GM20431 (cell line): Measurements from ENCODE around the gene ANKRD2.
"Not testable (repeated sequence)": the region's sequence is repeated elsewhere in the genome, so short reads cannot be mapped to it uniquely, and the experiment has no call there.

ENCODE experiments used
- in situ Hi-C: fragments of 300-500 bp; cut with MseI, MboI; formaldehyde crosslinking; loops from one replicate; pipeline ENCODE4 v1.15.0; 2020; ENCODE audit warnings: low sequenced_read_pairs; ENCODE audit not compliant: unreplicated experiment

The ANKRD2 gene

DNA sequence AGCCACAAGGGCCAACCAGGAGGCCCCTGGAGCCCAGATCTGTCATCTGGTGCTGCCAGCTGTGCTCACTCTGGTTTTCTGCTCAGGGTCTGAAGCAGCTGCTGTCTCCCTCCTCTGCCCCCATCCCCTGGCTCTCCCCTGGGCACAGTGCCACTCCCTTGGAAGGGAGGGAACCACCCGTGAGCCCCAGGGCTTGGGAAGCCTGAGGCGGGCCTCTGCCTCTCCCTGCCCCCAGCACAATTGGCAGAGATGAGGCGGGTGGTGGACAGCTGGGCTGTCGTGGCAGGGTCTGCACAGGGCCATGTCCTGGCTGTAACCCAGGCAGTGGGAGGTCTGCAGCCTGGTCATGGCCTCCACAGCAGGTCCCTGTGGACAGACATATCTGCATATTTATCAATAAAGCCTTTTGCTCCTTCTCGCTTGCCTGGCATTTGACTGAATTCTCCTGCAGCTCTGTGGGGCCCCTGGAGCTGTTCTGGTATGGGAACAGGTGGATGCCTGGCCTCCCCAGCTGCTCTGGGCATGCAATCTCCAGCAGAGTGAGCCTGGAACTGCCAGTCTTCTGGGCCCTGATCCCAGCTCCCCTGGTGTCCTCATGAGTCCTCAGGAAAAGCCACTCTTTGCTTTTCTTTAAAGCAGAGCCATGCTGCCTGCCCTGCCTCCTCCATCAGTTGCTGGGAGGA, 1.6 kb upstream of the ANKRD2 start:
- in situ Hi-C loops: no loop called here

DNA sequence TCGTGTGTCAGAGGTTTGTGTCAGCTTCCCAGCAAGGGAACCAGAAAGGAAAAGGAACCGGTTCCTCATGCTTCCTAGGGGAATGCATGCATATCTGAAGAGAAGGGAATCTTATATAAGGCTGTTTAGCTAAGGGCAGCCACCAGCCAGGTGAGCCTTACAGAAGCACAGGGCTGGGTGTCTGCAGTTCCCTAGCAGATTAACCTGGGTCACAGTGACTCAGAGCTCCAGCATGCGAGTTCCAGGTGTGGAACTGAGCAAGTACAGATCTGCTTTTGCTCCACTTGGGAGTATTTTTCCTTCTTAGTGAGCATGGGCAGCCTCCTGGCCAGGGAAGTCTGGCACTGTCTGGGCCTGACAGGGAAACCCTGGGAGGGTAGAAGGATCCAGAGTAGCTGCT, 957 bp upstream of the ANKRD2 start:
- in situ Hi-C loops: no loop called here

DNA sequence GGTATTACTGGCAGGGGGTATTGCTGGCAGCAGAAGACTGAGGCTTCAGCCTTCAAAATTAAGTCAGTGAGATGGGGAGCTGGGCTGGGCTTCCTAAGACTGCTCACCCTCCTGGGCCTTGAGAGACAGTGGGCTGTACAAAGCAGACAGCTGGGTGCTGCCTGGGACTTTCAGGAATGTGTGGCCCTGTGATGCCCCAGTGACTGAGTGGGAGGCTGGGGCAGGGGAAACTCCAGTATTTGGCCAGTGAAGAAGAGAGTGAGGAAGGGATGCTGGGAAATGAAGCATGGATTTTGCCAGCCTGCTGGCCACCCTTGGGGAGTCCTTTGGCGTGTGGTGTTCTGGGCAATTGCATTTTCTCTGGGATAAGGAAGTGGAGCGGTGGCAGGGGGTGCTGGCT, 442 bp downstream of the ANKRD2 start:
- in situ Hi-C loops: no loop called here

DNA sequence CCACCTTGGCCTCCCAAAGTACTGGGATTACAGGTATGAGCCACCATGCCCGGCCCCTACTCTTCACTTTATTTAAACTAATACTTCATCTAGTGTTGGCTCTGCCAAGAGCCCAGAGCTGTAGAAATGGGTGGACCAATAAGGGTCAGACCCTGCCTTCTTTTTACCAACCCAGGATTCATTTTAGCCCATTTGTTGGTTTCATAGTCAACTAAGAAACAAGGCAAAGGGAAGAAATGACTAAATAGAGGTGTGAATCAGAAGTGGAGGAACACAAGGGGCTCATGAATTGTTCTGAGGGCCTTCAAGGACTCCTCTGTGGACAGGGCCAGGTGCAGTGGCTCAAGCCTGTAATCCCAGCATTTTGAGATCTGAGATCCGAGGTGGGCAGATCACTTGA, 1.1 kb downstream of the ANKRD2 start:
- in situ Hi-C loops: no loop called here

DNA sequence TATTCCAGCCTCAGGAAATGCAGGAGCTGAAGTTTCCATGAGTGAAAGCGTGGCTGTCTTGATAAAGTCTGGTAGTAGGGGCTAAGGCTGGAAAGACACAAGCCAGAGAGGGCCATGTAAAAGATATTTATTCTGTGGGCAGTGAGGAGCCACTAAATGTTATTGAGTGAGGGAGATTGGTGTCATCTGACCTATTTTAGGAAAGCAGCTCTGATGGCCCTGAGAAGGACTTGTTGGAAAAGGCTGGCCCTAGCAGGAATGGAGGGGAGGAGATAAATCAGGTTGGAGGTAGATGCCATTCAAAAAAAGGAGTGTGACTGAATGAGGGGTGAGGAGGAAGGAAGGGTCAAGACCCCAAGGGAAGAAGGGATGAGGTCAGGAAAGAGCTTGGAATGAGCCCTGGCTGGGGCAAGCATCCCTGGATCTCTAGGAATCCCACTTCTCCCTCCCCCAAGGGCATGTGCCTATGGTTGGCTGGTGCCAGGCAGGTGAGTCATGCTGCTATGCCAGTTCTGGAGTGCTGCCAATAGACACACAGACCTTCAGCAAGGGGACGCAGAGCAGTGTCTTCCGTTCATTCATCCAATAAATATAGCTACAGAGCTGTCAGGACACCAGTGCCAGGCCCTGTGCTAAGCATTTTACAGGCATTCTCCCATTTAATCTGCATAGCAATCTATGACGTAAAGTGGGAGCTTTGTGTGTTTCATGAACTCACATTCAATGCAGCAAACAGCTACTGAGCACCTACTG, 2.0 kb downstream of the ANKRD2 start:
- in situ Hi-C loops: no loop called here

DNA sequence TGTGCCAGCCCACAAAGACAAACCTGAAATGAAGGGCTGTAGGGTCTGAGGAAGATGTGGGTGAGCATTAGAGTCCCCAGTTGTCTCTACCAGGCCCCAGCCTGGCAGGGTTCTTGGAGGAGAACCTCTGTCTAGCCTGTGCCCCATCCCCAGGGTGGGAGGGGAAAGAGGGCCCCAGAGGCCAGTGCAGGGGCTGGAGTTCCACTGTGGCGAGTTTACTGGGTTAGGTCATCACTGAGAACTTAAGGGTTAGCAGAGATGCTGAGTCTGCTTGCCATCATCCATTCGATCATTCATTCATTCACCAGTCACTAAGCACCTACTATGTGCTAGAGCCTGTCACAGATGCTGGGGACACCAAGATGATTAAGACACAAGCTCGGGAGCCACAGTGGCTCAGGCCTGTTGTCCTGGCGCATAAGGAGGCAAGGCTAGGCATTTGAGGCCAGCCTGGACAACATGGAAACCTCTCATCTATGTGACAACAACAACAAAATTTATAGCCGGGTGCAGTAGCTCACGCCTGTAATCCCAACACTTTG, 2.6 kb downstream of the ANKRD2 start:
- in situ Hi-C loops: no loop called here

DNA sequence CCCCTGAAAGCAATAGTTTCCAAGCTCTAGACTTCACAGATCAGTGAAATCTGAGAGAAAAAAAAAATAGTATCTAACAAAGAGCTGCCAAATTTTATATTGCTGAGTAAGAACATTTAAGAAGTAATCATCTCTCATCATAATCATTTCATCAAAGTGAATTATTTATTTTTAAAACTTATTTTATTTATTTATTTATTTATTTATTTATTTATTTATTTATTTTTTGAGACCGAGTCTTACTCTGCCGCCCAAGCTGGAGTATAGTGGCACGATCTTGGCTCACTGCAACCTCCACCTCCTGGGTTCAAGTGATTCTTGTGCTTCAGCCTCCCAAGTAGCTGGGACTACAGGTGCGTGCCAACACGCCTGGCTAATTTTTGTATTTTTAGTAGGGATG, 3.9 kb downstream of the ANKRD2 start:
- in situ Hi-C loops: not testable (repeated sequence)

DNA sequence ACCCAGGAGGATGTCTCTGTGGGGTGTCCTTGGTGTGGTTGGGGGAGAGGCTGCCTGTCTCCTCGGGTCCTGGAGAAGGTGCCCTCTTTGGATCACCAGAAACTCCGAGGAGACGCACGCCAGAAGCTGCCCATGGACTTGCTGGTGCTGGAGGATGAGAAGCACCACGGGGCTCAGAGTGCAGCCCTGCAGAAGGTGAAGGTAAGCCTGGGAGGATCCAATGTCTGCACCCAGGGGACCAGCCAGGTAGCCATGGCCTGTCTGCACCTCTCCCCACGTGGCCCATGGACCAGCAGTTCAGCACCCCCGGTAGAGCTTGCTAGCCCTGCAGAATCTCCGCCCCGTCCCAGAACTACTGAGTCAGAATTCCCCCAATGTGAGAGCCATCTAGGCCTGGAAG, 5.1 kb downstream of the ANKRD2 start:
- in situ Hi-C loops: no loop called here

DNA sequence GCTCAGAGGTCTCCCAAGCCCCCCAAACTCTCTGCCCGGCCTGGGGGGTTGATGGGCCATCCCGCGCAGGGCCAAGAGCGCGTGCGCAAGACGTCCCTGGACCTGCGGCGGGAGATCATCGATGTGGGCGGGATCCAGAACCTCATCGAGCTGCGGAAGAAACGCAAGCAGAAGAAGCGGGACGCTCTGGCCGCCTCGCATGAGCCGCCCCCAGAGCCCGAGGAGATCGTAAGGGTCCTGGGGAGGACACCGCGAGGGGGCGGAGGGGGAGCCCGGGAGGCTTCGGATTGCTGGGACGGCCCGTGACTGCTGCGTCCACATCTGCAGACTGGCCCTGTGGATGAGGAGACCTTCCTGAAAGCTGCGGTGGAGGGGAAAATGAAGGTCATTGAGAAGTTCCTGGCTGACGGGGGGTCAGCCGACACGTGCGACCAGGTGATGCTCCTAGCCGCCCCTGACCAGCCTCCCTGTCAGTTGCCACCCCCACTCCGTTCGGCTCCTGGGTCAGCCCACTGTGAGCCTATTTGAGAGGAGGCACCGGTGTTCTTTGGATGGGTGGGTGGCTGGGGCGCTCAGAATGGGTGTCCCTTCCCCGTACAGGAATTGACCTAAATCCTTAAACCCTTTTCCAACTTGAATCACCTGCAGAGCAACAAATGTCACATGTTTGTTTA, 5.7 kb downstream of the ANKRD2 start:
- in situ Hi-C loops: no loop called here

DNA sequence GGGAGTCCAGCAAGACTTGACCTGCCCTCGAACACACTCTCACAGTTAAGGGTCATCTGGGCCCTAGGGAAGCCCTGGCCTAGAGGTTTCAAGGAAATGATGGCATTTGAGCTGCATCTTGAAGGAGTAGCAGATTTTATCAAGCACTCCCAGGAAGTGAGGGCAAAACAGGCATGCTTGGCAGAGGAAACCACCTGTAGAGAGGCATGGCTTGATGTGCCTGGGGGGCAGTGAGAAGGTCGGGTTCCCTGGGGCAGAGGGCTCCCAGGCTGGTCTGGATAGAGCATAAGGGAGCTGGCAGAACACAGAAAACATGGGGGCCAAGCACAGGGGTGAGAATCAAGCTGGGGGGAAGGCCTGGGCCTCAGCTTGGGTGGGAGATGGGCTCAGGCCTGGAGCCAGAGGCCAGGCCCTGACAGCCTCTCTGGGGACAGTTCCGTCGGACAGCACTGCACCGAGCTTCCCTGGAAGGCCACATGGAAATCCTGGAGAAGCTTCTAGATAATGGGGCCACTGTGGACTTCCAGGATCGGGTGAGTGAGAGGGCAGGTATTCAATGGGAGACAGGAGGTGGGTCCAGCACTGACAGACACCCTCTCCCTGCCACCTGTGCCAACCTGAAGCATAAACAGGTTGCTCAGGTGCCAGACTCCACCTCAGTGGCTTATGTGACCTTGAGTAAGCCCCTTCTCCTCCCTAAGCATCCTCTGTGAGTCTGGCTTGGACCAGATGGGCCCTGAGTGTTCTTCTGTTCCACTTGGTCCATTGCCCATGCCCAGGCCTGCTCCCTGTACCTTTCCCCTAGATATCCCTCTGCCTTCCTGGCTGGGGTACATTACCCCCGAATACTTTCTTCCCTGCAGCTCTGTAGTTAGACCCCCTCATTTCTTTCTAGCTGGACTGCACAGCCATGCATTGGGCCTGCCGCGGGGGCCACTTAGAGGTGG, 8.1 kb downstream of the ANKRD2 start:
- in situ Hi-C loops: no loop called here

DNA sequence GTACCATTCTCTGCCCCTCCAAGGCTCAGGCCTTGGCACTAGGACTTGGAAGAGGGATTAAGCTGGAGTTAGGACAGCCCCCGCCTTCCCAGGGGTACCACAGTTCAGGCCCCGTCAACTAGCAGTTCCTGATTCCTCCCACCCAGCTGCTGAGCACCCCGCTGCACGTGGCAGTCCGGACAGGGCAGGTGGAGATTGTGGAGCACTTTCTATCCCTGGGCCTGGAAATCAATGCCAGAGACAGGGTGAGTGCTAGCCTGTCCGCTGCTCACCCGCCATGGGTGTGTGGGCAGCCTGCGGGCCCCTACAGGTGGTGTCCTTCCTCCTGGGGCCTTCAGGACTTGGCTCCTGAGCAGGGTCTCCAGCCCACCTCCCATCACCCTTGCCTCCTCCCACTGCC, 9.6 kb downstream of the ANKRD2 start:
- in situ Hi-C loops: no loop called here

DNA sequence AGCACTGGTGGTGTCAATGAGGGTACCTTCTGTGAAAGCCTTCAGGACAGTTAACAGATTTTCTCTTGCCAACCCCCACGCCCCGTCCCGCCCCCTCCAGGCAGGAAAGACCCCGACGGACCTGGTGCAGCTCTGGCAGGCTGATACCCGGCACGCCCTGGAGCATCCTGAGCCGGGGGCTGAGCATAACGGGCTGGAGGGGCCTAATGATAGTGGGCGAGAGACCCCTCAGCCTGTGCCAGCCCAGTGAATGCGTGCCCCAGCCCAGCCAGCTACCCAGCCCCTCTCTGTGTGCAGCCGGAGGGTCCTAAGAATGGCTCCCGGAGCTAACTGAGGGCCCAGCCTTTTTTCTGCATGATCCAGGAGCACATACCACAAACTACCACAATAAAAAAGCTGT, 10.9 kb downstream of the ANKRD2 start:
- in situ Hi-C loops: no loop called here

DNA sequence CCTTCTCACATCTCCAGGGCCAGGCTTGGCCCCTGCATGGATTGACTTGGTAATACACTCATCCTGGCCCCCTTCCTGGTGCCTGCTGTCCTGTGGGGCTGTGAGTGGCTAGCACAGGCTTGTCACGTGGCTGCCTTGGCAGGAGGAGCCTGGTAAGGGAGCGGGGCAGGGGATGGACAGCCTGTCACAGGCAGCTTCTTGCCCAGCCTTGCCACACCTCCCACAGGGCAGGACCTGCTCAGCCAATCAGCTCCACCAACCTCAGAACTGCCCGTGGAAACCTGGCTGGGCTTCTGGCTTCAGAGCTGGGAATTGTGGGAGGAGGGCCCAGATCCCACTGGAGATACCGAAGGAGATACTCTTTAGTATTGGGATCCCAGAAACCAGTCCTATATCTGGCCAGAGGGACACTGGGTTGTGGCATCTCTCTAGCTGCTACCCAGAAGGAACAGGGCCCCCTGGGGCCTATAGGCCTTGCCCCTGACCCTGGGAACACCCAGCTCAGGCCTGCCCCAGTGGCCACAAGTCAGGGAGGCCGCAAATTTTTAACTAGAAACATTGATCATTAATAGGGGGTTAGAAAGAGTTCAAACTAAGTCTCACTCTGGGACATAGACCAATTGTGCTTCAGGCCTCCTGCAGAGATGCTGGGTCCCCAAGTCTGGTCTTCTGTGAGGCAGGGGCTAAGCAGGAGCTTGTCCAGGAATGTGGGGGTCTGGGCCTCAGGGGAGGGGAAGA, 11.7 kb downstream of the ANKRD2 start, which contains the start of gene HOGA1:
HOGA1 (plus strand) TSS at position 330 of the 738 bp plus-strand sequence; CDS start at position 645, 315 bp downstream.
- in situ Hi-C loops: no loop called here

DNA sequence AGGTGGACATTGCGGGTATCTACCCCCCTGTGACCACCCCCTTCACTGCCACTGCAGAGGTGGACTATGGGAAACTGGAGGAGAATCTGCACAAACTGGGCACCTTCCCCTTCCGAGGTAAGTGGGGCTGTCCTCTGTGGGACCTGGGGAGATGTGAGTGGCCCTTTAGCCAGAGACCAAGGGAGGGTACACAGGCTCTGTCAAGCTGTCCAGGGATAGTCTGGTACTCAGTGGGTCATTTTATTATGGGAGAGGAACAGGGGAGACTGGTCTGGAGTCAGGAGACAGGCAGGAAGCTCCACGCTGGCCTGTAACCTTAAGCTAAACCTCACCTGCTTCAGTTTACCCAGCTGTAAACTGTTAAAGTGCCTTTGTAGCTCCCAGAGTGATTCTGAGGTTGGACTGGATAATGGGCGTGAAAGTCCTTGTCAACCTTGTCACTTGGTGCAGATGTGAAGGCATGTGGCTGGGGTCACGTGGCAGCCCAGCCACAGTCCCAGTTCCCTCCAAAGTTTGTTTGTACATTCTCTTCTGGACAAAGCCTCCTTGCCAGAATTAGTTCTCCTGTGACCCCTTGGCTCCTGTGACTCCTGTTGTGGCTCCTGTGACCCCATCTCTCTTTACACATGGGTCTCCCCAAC, 12.3 kb downstream of the ANKRD2 start:
- in situ Hi-C loops: no loop called here

DNA sequence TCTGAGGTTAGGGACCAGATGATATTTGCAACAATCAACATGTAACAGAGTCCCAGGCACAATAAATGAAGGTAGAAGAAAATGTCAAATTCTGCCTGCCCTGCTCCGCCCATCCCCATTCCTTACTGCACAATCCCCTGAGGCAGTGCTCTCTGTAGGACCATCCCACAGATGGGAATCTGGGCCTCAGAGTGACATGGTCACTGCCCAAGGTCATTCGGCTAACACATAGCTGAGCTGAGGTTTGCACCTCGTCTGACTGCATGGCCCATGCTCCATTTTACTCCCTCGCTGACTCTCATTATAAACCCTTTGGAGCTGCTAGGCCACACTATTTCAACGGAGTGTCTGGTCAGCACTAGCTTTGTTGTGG, 12.8 kb downstream of the ANKRD2 start:
- in situ Hi-C loops: no loop called here

DNA sequence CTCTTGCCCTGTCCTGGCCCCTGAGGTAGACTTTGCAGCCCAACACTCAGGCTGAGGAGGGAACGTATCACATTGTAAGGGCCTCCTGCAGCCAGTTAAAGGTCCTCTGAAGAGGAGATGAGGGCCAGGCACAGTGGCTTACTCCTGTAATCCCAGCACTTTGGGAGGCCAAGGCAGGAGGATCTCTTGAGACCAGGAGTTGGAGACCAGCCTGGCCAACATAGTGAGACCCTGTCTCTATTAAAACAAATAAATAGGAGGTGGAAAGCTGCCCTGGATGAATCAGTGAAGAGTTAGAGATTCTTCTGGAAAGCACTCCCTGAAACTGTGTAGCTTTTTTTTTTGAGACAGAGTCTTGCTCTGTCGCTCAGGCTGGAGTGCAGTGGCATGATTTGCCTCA, 14.6 kb downstream of the ANKRD2 start:
- in situ Hi-C loops: no loop called here

DNA sequence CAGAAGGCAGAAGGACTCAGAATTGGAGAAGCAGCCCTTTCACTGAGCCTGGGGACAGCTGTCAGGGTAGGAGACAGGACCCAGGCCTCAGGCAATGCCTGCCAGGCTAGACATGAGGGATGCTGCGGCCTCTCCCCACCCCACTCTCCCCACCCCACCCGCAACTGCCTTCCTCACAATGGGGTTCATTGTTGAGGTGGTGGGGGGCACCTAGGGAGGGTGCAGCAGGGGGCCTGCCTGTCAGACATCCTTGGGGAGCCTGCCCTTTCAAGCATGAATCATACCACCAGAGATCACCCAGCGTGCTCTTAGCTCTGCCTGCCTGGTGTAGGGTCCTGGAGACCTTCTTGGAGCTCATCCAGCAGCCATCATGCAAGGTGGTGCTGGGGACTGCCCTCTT, 16.9 kb downstream of the ANKRD2 start, which contains the start of gene C10orf62:
C10orf62 (plus strand) TSS at position 243 of the 400 bp plus-strand sequence. CDS start 177 bp downstream, outside the sequence.
- in situ Hi-C loops: no loop called here

DNA sequence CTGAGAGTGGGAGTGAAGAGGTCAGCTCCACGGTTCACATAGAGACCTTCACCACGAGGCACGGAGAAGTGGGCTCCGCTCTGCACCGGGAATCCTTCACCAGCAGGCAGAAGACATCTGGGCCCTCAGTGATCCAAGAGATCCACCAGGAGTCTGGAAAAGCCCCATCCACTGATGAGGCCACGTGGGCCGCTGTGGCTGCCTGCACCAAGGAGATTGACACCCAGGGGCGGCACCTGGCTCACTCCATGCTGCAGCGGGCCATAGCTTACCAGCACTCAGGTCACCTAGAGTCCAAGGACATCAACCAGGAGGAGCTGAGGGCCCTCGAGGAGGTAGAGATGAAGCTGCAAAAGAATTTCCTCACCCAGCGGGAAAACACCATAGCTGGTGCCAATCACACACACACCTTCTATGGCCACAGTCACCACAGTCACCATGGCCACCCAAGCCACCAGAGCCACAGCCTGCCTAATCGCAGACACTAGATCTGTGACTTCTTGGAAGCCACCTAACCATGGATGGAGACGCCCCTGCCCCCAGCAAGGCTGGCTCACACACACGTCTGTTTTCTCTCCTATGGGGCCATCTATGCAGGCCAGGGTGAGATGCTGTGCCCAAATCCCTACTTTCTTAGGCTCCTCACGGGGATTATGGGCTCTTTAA, 17.6 kb downstream of the ANKRD2 start:
- in situ Hi-C loops: no loop called here
